CD4-positive, alpha-beta T cell treated with Interleukin-12 subunit alpha and Interleukin-12 subunit beta, for 1 hour (primary cell): Measurements from ENCODE around the gene GPR156.
A peak's percentile ranks its signal among the peaks of the same experiment; 100 is the strongest.
"Not testable (repeated sequence)": the region's sequence is repeated elsewhere in the genome, so short reads cannot be mapped to it uniquely, and the experiment has no call there.

Experiments
- DNase-seq: peaks from one replicate; pipeline ENCODE4 v3.0.0-alpha.2; 2020

Gene GPR156

GRCh38 chr3:120272286-120272685 is 12.7 kb downstream of the GPR156 start:
- DNase-seq = no peak

GRCh38 chr3:120265989-120266388 is 19.0 kb downstream of the GPR156 start:
- DNase-seq = no peak

- no peak for DNase-seq
Observed at GRCh38 chr3:120264963-120265362, 20.1 kb downstream of the GPR156 start.

GRCh38 chr3:120263792-120264191 is 21.2 kb downstream of the GPR156 start:
- no peak for DNase-seq

- DNase-seq = no peak
Observed at GRCh38 chr3:120258009-120258408, 27.0 kb downstream of the GPR156 start.

- no peak for DNase-seq
Observed at GRCh38 chr3:120245386-120245785, 39.6 kb downstream of the GPR156 start.

GRCh38 chr3:120244834-120245225 is 40.2 kb downstream of the GPR156 start:
- DNase-seq = no peak

- no peak for DNase-seq
Observed at GRCh38 chr3:120239644-120240043, 45.4 kb downstream of the GPR156 start.

- no peak for DNase-seq
Observed at GRCh38 chr3:120227710-120228347, 57.2 kb downstream of the GPR156 start.

- no peak for DNase-seq
Observed at GRCh38 chr3:120224237-120224636, 60.8 kb downstream of the GPR156 start.

- no peak for DNase-seq
Observed at GRCh38 chr3:120218981-120219380, 66.0 kb downstream of the GPR156 start.

GRCh38 chr3:120216633-120217032 is 68.4 kb downstream of the GPR156 start:
- DNase-seq = not testable (repeated sequence)

GRCh38 chr3:120214176-120214575 is 70.8 kb downstream of the GPR156 start:
- DNase-seq = no peak

- DNase-seq = no peak
Observed at GRCh38 chr3:120212505-120212904, 72.5 kb downstream of the GPR156 start.

- DNase-seq = no peak
Observed at GRCh38 chr3:120209425-120209824, 75.6 kb downstream of the GPR156 start.

- no peak for DNase-seq
Observed at GRCh38 chr3:120204338-120204737, 80.7 kb downstream of the GPR156 start.

GRCh38 chr3:120203621-120204020 is 81.4 kb downstream of the GPR156 start:
- DNase-seq = no peak

- DNase-seq = no peak
Observed at GRCh38 chr3:120203016-120203415, 82.0 kb downstream of the GPR156 start.

GRCh38 chr3:120202363-120202762 is 82.7 kb downstream of the GPR156 start:
- DNase-seq = no peak

GRCh38 chr3:120200493-120201235 is 84.4 kb downstream of the GPR156 start:
- no peak for DNase-seq

GRCh38 chr3:120198305-120198878 is 86.6 kb downstream of the GPR156 start:
- peak; percentile 3 for DNase-seq

- no peak for DNase-seq
Observed at GRCh38 chr3:120196812-120197211, 88.2 kb downstream of the GPR156 start.

- no peak for DNase-seq
Observed at GRCh38 chr3:120196333-120196732, 88.7 kb downstream of the GPR156 start.

GRCh38 chr3:120193554-120193953 is 91.5 kb downstream of the GPR156 start:
- DNase-seq = no peak
